Ishikawa (cell line): ENCODE results near the gene PDE11A.

Experiments
- CEBPB ChIP-seq: IDR thresholded peaks from 2 replicates; pipeline ENCODE4 v1.6.1; 2012
- CREB1 ChIP-seq: IDR thresholded peaks from 2 replicates; pipeline ENCODE4 v1.6.1; 2012; ENCODE audit warnings: low read depth
- EP300 ChIP-seq: IDR thresholded peaks from 2 replicates; pipeline ENCODE4 v1.6.1; 2012; ENCODE audit warnings: borderline replicate concordance
- REST ChIP-seq: IDR thresholded peaks from 2 replicates; pipeline ENCODE4 v1.6.1; 2012; ENCODE audit warnings: low read depth, mild to moderate bottlenecking
- YY1 ChIP-seq: IDR thresholded peaks from 2 replicates; pipeline ENCODE4 v1.6.1; 2012; ENCODE audit warnings: low read depth
- ZBTB7A ChIP-seq: IDR thresholded peaks from 2 replicates; pipeline ENCODE4 v1.6.1; 2012; ENCODE audit warnings: low read depth
- TF ChIP-seq, protein P1 (sequence below): IDR thresholded peaks from 2 replicates; pipeline ENCODE4 v1.6.1; 2012
- TF ChIP-seq, protein P2 (sequence below): IDR thresholded peaks from 2 replicates; pipeline ENCODE4 v1.6.1; 2012

DNA sequence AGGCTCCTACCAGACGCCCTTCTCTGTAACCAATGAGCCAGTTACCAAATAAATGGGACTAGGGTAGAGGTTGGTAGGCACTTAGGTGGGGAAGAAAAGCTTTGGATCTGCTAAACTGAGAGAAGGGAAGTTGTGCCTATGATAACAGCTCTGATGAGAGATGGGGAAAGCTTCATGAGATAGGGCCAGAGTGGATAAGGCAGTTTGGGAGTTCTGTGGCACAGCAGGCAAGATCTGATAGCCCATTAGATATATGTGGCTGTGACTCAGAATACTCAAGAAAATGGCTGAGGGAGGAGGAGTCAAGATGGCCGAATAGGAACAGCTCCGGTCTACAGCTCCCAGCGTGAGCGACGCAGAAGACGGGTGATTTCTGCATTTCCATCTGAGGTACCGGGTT, 99.8 kb downstream of the PDE11A start:
- TF ChIP-seq, protein P1, sequence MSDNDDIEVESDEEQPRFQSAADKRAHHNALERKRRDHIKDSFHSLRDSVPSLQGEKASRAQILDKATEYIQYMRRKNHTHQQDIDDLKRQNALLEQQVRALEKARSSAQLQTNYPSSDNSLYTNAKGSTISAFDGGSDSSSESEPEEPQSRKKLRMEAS: no peak
- no peak for TF ChIP-seq CEBPB
- TF ChIP-seq, protein P2, sequence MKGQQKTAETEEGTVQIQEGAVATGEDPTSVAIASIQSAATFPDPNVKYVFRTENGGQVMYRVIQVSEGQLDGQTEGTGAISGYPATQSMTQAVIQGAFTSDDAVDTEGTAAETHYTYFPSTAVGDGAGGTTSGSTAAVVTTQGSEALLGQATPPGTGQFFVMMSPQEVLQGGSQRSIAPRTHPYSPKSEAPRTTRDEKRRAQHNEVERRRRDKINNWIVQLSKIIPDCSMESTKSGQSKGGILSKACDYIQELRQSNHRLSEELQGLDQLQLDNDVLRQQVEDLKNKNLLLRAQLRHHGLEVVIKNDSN: no peak
- no peak for TF ChIP-seq YY1
- no peak for TF ChIP-seq REST
- no peak for TF ChIP-seq CREB1
- no peak for TF ChIP-seq EP300
- no peak for TF ChIP-seq ZBTB7A
